ENCODE measurements around the gene CNTNAP5. TPM values are rescaled to one million over a fixed set of nuclear protein-coding genes. Genes with fewer than 3 reads are reported as not detected.

CNTNAP5 gene
- total RNA-seq, 1 experiment from 2014 or later = 0.48 TPM

DNA sequence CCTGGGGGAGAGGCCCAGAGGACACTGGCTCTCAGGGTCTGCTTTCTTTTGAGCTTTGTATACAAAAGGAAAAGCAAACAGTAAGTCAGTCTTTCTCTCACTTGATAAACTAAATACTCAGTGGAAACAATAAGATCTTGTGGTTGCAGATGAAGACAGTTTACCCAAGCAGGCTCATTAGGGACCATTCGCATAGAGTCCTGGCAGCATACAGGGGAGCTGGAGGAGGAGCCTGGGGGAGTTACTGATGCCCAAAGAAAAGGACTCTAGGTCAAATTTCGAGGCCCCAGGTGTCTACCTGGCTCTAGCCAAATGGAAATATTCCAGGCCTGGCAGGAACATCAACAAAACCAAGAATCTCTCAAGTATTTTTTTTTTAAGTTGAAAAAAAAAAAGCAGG lies 225.3 kb downstream of the CNTNAP5 start:
- Mint-ChIP-seq H3K9me3 (no peaks in the 10 kb centered on the region), H3K36me3 (ENCODE audit: insufficient read depth in 1 of 3, low read depth in 3 of 3) (no peaks in the 10 kb centered on the region), H3K27ac (no peak overlapping the region), H3K27me3 (ENCODE audit: low read depth) (no peaks in the 10 kb centered on the region), H3K4me1 (peaks cover 6 to 8% of the 10 kb centered on the region in 2 experiments), H3K4me3 (no peak overlapping the region)
- no peak overlapping the region for H3K14ac ChIP-seq (ENCODE audit: insufficient read depth, low read length)
- no peak for DNase-seq
- H3K79me2 ChIP-seq (ENCODE audit: insufficient read depth, low read length) = no peaks in the 10 kb centered on the region
- no peak overlapping the region for H3K27ac ChIP-seq (ENCODE audit: insufficient read length, low read depth, low read length)
- no peaks in the 10 kb centered on the region for H3K79me1 ChIP-seq (ENCODE audit: insufficient read depth, low read depth, low read length, poor library complexity, severe bottlenecking)
- TF ChIP-seq, protein P1, sequence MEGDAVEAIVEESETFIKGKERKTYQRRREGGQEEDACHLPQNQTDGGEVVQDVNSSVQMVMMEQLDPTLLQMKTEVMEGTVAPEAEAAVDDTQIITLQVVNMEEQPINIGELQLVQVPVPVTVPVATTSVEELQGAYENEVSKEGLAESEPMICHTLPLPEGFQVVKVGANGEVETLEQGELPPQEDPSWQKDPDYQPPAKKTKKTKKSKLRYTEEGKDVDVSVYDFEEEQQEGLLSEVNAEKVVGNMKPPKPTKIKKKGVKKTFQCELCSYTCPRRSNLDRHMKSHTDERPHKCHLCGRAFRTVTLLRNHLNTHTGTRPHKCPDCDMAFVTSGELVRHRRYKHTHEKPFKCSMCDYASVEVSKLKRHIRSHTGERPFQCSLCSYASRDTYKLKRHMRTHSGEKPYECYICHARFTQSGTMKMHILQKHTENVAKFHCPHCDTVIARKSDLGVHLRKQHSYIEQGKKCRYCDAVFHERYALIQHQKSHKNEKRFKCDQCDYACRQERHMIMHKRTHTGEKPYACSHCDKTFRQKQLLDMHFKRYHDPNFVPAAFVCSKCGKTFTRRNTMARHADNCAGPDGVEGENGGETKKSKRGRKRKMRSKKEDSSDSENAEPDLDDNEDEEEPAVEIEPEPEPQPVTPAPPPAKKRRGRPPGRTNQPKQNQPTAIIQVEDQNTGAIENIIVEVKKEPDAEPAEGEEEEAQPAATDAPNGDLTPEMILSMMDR (conservative IDR thresholded peaks at IDR 0.05) = no peak
- H2AFZ ChIP-seq (ENCODE audit: low read length) = no peak overlapping the region
- H3K27me3 ChIP-seq (ENCODE audit: insufficient read depth, low read length) = no peaks in the 10 kb centered on the region
- no peak overlapping the region for H2AK5ac ChIP-seq (ENCODE audit: insufficient read length, low read length)
- H4K5ac ChIP-seq (ENCODE audit: insufficient read length, low read depth, low read length) = no peak overlapping the region
- no peaks in the 10 kb centered on the region for H3K4me1 ChIP-seq (ENCODE audit: insufficient read depth, low read length)
- no peak overlapping the region for H3K9ac ChIP-seq (ENCODE audit: extremely low read depth, insufficient read length, low read length)
- no peak overlapping the region for H3K23ac ChIP-seq (ENCODE audit: insufficient read length, low read depth, low read length)
- no peak overlapping the region for H3K56ac ChIP-seq (ENCODE audit: insufficient read length, low read depth, low read length)
- no peak overlapping the region for H3K4ac ChIP-seq (ENCODE audit: low read depth, low read length)
- H2BK5ac ChIP-seq (ENCODE audit: insufficient read length, low read length) = no peak overlapping the region
- WGBS (ENCODE audit: extremely low coverage, insufficient read length, low lambda C conversion rate) = no CpG with 5 or more reads among the region's 2 CpGs
- H4K20me1 ChIP-seq (ENCODE audit: control insufficient read depth, insufficient read depth, insufficient read length) = no peaks in the 10 kb centered on the region
- H2BK12ac ChIP-seq (ENCODE audit: insufficient read length, low read depth, low read length) = no peak overlapping the region
- H3K23me2 ChIP-seq (ENCODE audit: insufficient read length, low read depth, low read length, poor library complexity, severe bottlenecking) = no peaks in the 10 kb centered on the region
- no peak overlapping the region for H3K4me2 ChIP-seq (ENCODE audit: insufficient read depth, insufficient read length, low read length)
- H3K18ac ChIP-seq (ENCODE audit: insufficient read length, low read depth, low read length) = no peak overlapping the region
- H2BK15ac ChIP-seq (ENCODE audit: low read depth, low read length) = no peak overlapping the region
- no peak overlapping the region for H3T11ph ChIP-seq (ENCODE audit: low read length)
- no peaks in the 10 kb centered on the region for H3K9me3 ChIP-seq (ENCODE audit: control insufficient read depth, low read depth, low read length)
- no peak overlapping the region for H4K8ac ChIP-seq (replicated peaks; ENCODE audit: insufficient read length, low read depth, low read length)
- no peak overlapping the region for H2BK20ac ChIP-seq (ENCODE audit: low read depth, low read length, poor library complexity, severe bottlenecking)
- H4K91ac ChIP-seq (ENCODE audit: insufficient read length, low read depth, low read length) = no peak overlapping the region
- no peak overlapping the region for H2BK120ac ChIP-seq (ENCODE audit: low read depth, low read length, poor library complexity, severe bottlenecking)
